HG03103 (cell line): ENCODE measurements around the gene FOXO1.
A peak's percentile ranks its signal among the peaks of the same experiment; 100 is the strongest.

Experiments used
- ATAC-seq: cut with Tn5 transposase; IDR thresholded peaks from one replicate; pipeline ENCODE4 v1.9.1; 2021; ENCODE audit warnings: low read depth; ENCODE audit not compliant: unreplicated experiment

The FOXO1 gene

GRCh38 chr13:40611635-40612034 is 54.8 kb downstream of the FOXO1 start:
- ATAC-seq = no peak

GRCh38 chr13:40611004-40611403 is 55.4 kb downstream of the FOXO1 start:
- ATAC-seq = no peak

- ATAC-seq = no peak
Observed at GRCh38 chr13:40609972-40610726, 56.3 kb downstream of the FOXO1 start.

- ATAC-seq = no peak
Observed at GRCh38 chr13:40608308-40608707, 58.1 kb downstream of the FOXO1 start.

- no peak for ATAC-seq
Observed at GRCh38 chr13:40605573-40605972, 60.9 kb downstream of the FOXO1 start.

- no peak for ATAC-seq
Observed at GRCh38 chr13:40604135-40604534, 62.3 kb downstream of the FOXO1 start.

- no peak for ATAC-seq
Observed at GRCh38 chr13:40600149-40600751, 66.2 kb downstream of the FOXO1 start.

GRCh38 chr13:40599747-40600146 is 66.7 kb downstream of the FOXO1 start:
- ATAC-seq = no peak

GRCh38 chr13:40599124-40599523 is 67.3 kb downstream of the FOXO1 start:
- no peak for ATAC-seq

- no peak for ATAC-seq
Observed at GRCh38 chr13:40598569-40598968, 67.9 kb downstream of the FOXO1 start.

- no peak for ATAC-seq
Observed at GRCh38 chr13:40597735-40598365, 68.6 kb downstream of the FOXO1 start.

- no peak for ATAC-seq
Observed at GRCh38 chr13:40596484-40596883, 70.0 kb downstream of the FOXO1 start.

- no peak for ATAC-seq
Observed at GRCh38 chr13:40595693-40596092, 70.7 kb downstream of the FOXO1 start.

- no peak for ATAC-seq
Observed at GRCh38 chr13:40592035-40592434, 74.4 kb downstream of the FOXO1 start.

- ATAC-seq = no peak
Observed at GRCh38 chr13:40591091-40591490, 75.3 kb downstream of the FOXO1 start.

GRCh38 chr13:40590112-40590862 is 76.2 kb downstream of the FOXO1 start:
- no peak for ATAC-seq

GRCh38 chr13:40589285-40590109 is 76.9 kb downstream of the FOXO1 start:
- peak; percentile 82 for ATAC-seq

- ATAC-seq = no peak
Observed at GRCh38 chr13:40588101-40588500, 78.3 kb downstream of the FOXO1 start.

GRCh38 chr13:40586886-40587565 is 79.4 kb downstream of the FOXO1 start:
- no peak for ATAC-seq
